ENCODE measurements around the gene KCNQ2. TPM values are rescaled to one million over a fixed set of nuclear protein-coding genes. Genes with fewer than 3 reads are reported as not detected.

KCNQ2 gene
- total and polyA plus RNA-seq, 10 of the 15 experiments (the other 5 are each of a cell fraction or from before 2014, with no cell fraction given): 0.06 to 0.49 (median 0.26) TPM; not detected in 7

DNA sequence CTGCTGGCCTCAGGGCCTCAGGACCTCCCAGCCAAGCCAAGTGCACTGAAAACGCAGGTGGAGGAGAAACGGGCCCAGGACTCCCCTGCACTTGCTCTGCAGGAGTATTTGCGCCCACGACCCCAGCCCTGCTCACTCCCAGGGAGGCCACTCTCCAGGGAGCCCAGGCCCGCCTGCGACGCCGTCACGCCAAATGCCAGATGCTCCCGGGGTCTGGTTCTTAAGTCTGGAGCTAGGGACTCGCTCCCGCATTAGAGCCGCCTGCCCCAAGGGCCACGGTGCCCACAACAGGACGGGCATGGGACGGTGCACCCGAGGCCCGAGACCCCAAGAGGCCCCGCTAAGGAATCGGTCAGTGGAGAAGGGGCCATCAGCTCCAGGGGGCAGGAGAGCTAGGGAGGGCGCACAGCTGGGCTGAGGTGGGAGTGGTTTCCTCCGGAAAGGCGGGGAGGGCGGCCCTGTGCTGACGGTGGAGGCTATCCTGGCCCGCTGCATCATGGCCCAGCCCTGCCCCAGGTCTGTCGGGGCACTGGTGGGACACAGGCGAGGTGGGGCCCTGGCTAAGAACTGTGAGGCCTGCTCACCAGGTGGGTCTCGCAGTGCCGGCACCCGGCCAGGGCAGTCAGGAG lies 67.2 kb downstream of the KCNQ2 start:
- SMC1A ChIA-PET (ENCODE audit: uncharacterized antibody, unreplicated experiment): no interaction called here
- Histone ChIP-seq H2AFZ (ENCODE audit: control insufficient read depth, low read depth, low read length) (no peak overlapping the region), H3K79me2 (ENCODE audit: control insufficient read depth, insufficient read depth, low read length) (no peaks in the 10 kb centered on the region), H3K4me3 (no peak overlapping the region), H3K4me1 (ENCODE audit: control insufficient read depth, insufficient read depth, low read length) (no peaks in the 10 kb centered on the region), H3K27me3 (replicated peaks in 1 of 2; ENCODE audit: control insufficient read depth in 2 of 2, insufficient read depth in 2 of 2, low read length in 1 of 2) (no peaks in the 10 kb centered on the region), H3K9me3 (replicated peaks; ENCODE audit: control insufficient read depth, insufficient read depth, low read length) (no peaks in the 10 kb centered on the region), H3K9ac (ENCODE audit: control insufficient read depth, insufficient read depth, low read length) (no peak overlapping the region), H3K4me2 (ENCODE audit: control insufficient read depth, insufficient read depth) (no peak overlapping the region), H3K36me3 (ENCODE audit: control insufficient read depth in 2 of 2, insufficient read depth in 2 of 2, low read length in 1 of 2) (no peaks in the 10 kb centered on the region), H4K20me1 (ENCODE audit: control insufficient read depth, insufficient read depth) (no peaks in the 10 kb centered on the region), H3K27ac (ENCODE audit: control insufficient read depth, insufficient read depth) (no peak overlapping the region)
- no peak for FAIRE-seq
- CTCF ChIA-PET: no interaction called here
- BruUV-seq (replicated peaks): no TSS peak
- POLR2A ChIA-PET: no interaction called here
- ATAC-seq: no peak
- intact Hi-C loops (cut with micrococcal nuclease; ENCODE audit: unreplicated experiment) (no loop called here), in situ Hi-C loops (cut with MboI) (no loop called here)
- TF ChIP-seq NFXL1 (IDR thresholded peaks at IDR 0.05; ENCODE audit: borderline replicate concordance) (no peak), MYB (IDR thresholded peaks at IDR 0.05; ENCODE audit: borderline replicate concordance, low read depth, low read length) (no peak), IKZF1 (conservative IDR thresholded peaks at IDR 0.05) (no peak), SKIL (IDR thresholded peaks at IDR 0.05; ENCODE audit: low read depth, poor library complexity, severe bottlenecking) (no peak), TBL1XR1 (IDR thresholded peaks at IDR 0.05; ENCODE audit: low read depth, low read length) (no peak), CREM (IDR thresholded peaks at IDR 0.05; ENCODE audit: low read depth) (no peak)
- TF ChIP-seq, protein P1, sequence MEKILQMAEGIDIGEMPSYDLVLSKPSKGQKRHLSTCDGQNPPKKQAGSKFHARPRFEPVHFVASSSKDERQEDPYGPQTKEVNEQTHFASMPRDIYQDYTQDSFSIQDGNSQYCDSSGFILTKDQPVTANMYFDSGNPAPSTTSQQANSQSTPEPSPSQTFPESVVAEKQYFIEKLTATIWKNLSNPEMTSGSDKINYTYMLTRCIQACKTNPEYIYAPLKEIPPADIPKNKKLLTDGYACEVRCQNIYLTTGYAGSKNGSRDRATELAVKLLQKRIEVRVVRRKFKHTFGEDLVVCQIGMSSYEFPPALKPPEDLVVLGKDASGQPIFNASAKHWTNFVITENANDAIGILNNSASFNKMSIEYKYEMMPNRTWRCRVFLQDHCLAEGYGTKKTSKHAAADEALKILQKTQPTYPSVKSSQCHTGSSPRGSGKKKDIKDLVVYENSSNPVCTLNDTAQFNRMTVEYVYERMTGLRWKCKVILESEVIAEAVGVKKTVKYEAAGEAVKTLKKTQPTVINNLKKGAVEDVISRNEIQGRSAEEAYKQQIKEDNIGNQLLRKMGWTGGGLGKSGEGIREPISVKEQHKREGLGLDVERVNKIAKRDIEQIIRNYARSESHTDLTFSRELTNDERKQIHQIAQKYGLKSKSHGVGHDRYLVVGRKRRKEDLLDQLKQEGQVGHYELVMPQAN (conservative IDR thresholded peaks at IDR 0.05): no peak
- TF ChIP-seq, protein P2, sequence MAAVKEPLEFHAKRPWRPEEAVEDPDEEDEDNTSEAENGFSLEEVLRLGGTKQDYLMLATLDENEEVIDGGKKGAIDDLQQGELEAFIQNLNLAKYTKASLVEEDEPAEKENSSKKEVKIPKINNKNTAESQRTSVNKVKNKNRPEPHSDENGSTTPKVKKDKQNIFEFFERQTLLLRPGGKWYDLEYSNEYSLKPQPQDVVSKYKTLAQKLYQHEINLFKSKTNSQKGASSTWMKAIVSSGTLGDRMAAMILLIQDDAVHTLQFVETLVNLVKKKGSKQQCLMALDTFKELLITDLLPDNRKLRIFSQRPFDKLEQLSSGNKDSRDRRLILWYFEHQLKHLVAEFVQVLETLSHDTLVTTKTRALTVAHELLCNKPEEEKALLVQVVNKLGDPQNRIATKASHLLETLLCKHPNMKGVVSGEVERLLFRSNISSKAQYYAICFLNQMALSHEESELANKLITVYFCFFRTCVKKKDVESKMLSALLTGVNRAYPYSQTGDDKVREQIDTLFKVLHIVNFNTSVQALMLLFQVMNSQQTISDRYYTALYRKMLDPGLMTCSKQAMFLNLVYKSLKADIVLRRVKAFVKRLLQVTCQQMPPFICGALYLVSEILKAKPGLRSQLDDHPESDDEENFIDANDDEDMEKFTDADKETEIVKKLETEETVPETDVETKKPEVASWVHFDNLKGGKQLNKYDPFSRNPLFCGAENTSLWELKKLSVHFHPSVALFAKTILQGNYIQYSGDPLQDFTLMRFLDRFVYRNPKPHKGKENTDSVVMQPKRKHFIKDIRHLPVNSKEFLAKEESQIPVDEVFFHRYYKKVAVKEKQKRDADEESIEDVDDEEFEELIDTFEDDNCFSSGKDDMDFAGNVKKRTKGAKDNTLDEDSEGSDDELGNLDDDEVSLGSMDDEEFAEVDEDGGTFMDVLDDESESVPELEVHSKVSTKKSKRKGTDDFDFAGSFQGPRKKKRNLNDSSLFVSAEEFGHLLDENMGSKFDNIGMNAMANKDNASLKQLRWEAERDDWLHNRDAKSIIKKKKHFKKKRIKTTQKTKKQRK (IDR thresholded peaks at IDR 0.05; ENCODE audit: low read depth, low read length): no peak
- no peak for DNase-seq (ENCODE audit: low read depth, low spot score)
- 54% methylated on average over 26 of the region's 31 CpGs for WGBS (ENCODE audit: insufficient coverage, insufficient replicate concordance, low lambda C conversion rate, missing lambda C conversion rate)
- RAD21 ChIA-PET (ENCODE audit: unreplicated experiment): no interaction called here
